NCI-H2107 (cell line): ENCODE measurements around the gene LBHD2.
A peak's percentile ranks its signal among the peaks of the same experiment; 100 is the strongest.

Source experiments
- DNase-seq: peaks from one replicate; lab custom pipeline; 2025; lab: John Stamatoyannopoulos, UW

Gene LBHD2

DNA sequence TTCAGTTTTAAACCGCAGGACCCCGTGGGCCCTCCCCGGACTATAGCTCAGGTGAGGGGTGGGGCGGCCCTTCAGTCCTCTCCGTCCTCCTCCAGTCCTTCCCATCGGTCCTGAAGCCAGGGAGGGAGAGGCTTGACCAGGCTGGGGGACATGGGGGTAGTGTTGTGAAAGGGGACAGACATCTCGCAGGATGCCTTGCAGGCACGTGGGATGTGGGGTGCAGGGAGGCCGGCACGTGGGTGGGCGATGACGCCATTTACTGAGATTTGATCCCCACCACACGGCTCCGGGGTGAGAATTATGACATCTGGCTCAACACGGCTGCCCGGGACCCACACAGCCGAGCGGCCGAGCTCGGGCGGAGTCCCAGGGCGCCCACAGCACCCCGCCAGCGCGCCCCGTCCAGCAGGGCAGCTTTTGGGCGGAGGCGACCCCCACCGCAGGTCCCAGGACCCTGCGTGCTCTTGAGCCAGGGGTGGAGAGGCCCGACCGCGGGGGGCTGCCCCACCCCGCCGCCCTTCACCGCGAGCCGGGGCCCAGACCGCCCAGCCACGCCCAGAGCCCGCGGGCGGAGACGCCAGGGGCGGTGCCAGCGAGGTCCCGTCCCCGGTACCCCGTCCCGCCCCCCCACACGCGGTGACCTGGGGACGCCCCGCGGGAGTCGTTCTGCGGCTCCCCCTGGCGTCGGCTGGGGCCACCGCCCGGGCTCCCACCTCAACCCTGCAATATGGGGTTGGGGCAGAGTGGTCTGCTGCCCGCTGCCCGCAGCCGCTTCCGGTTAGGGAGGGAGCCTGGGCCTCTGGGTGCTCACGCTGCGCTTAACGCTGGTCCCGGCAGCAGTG, 7.3 kb downstream of the LBHD2 start:
- peak; percentile 49 for DNase-seq

DNA sequence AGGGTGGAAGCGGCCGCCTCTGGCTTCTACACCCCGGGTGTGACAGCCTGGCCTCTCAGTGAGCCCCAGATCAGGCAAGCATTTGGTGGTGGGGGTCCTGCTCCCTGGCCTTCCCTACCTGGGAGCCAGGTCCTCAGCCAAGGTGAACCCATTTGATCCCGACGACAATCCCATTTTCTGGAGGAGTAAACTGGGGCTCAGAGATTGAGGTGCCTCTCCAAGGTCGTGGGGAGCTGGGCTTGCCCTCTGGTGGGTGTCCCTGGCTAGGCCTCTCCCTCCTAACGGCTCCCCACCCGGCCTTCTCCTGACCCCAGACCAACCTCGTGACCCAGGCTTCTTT, 7.8 kb downstream of the LBHD2 start:
- DNase-seq: no peak

DNA sequence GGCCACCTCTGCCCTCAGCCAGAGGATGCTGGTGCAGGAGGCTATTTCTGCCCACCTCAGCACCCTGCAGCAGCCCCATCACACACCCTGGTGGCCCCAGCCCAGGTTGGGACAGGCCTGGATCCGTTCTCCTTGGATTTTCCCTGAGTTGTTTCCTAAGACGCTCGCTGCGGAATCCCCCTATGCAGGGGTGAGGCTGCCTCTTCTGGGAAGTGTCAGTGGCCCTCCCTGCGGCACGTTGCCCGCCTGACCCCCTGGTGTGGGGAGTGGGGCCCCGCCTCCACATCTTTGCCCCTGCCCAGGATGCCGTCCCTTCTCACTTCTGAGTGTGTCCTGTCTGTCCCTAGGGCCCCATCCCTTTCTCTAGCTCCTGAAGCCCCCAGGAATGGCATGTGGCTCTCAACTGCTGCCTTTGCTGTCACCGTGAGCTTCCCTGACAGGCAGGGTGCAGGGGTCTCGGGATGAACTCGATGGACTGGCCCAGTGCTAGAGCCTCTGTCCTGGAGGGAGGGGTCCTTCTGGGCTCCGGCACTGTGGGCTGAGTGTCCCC, 9.9 kb downstream of the LBHD2 start:
- no peak for DNase-seq

DNA sequence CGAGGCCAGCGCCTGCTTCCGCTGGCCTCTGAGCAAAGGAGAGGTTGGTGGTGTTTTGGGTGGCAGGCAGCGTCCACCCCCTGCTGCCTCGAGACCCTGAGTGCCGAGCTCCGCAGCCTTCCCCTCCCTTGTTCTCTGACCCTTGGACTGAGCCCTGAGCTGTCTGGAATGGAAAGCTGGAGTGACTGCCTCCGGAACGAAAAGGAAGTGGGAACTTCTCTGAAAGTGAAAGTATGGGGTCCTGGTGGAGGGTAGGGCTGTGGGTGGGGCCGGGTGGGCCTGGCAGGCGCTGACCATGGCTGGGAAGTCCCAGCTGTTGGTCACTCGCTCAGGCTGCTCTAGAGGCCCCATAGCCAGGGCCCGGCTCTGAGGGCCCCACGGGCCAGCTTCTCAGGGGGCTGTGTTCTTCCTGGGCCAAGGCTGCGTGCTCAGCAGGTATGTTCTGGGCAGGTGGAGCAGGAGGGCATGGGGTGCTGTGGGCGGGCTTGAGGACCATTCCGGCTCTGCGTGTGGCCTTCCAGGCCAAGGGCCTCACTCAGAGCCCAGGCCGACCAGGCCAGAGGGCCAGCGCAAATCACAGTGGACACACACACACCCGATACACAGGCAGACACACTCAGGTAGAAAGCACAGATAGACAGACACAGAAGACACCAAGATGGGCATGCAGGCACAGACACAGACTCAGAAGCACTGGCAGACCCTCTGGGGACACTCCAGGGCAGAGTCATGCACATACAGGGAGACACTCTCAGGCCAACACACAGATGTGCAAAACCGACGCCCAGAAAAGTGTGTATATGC, 10.6 kb downstream of the LBHD2 start, which contains the start of gene EXOC3L4:
TSS of gene EXOC3L4 (plus strand) at position 320 of the 804 bp plus-strand sequence. CDS start 5,495 bp downstream, outside the sequence.
- no peak for DNase-seq

DNA sequence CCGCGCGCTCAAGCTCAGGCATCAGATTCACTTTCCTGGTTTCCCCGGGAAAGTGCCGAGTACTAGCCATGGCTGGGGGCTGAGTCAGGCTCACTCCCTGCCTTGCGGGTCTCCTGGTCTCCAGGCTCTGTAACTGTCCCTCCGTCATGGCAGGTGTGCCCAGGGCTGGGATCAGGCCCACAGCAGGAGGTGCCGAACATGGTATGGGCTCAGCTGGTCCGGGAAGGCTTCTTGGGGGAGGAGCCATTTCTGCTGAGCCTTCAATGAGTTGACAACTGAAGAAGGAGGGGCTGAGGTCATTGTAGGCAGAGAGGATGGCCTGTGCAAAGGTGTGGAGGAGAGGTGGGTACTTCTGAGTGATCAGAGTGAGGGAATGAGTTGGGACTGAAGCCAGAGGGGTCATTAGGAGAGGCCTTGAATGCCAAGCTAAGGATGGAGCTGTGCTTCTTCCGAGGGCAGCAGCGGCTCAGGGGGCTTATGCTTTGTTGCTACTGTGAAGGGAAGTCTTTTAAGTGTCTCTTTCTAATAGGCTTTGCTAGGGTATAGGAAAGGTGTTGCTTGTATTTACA, 11.3 kb downstream of the LBHD2 start:
- DNase-seq: no peak

DNA sequence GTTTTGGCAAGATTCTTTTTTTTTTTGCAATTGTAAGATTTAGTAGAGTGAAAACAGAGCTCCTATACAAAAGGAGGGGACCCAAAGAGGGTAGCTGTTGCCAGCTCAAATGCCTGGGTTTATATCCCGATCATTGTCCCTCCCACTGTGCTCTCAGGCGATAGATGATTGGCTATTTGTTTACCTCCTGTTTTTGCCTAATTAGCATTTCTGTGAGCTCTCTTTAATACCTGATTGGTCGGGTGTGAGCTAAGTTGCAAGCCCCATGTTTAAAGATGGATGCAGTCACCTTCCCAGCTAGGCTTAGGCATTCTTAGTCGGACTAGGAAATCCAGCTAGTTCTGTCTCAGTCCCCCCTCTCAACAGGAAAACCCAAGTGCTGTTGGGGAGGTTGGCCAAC, 12.4 kb downstream of the LBHD2 start:
- no peak for DNase-seq

DNA sequence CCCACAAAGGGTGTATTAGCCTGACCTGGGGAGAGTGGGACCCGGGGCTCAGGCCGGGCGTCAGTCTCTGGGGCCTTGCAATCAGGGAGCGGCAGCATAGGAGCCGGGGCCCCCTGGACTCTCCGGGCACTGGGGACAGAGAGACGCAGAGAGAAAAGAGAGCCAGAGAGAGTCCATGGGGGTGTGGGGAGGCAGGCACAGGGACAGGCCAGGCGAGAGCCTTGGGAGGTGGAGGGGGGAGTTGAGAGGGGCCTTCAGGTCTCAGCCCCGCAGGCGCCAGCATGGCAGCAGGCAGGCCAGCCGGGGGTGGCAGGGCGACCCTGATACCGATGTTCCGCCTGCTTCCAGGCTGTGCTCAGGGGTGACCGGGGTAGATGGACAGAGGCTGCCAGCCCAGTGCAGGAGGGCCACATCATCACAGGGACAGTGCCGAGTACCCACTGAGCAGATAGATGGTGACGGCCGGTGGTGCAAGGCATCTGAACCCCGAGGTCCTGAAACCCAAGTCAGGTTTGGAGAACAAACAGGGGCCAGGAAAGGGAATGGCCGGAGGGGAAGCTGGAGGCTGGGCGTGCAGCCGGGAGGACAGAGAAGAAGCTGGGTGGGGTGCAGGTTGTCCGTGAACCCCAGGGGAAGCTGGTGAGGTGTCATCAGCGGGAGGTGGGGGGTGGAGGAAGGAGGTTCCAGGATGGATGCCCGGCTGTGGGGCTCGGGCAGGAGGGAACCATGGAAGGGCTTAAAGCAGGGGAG, 13.4 kb downstream of the LBHD2 start:
- no peak for DNase-seq

DNA sequence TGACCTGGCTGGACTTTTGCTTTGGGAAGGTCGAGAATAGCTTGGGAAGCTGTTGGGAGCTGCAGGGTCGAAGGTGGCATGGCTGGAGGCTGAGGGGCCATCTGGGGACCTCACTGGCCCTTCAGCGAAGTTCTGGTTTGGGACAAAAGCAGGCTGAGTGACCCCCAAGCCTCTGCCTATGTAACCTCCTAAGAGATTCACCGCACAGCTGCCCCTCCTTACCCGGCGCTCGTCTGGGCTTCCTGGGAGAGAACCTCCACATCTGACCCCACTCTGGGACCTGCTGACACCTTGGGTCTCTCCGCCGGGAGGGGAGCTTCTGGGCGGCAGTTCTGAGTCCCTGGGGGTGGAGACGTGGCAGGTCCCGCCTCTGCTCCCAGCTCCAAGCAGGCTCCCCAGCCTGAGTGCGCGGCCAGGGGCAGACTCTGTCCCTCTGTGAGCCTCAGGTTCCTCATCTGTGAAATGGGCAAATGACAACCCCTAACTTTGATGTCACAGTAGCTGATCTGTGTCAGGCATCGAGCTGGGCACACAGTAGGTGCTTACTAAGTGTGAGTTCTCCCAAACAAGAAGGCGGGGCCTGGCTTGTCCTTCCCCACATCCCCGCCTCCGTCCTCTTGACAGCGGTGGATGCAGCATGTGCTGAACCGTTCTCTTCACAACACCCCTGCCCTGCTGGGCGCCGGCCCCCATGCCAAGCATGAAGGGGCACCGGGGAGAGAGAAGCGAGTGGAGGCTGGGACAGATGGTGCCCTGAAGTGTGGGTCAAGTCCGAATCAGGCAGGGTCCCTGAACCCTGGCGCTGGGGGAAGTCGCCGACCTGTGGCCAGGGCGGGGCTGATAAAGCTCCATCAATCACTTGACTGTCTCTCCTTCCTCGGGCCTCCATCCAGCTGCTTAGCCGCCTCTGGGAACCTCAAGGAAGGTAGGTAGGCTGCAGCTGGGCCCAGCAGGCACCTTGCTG, 14.3 kb downstream of the LBHD2 start:
- DNase-seq: no peak

DNA sequence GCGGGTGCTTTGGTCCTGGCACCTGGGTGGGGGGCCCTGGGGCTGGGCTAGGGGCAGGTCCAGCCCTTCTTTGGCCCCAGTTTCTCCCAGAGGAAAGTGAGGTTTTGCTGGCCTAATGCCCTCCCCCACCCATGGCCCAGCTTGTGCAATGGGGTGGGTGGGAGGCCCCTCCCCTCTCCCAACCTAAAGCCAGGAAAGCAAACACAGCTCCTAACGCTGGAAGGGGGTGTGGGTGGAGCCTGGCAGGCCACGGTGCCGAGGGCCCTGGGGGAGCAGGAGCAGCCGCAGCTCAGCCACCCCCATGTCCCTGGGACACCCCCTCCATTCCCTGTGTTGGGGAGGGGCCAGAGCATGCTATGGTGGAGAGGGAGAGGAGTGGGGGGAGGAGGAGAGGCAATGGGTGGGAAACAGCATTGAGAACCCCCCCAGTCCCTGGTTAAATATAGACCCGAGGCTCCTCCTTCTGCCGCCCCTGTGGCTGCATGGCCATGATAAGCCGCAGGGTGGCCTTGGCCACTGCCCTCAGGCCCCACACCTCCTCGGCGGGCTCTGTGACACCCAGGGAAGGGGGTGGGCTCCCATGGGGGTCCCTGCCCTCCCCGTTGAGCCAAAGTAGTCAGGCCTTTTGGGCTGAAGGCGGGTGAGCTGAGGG, 15.2 kb downstream of the LBHD2 start:
- DNase-seq: no peak

DNA sequence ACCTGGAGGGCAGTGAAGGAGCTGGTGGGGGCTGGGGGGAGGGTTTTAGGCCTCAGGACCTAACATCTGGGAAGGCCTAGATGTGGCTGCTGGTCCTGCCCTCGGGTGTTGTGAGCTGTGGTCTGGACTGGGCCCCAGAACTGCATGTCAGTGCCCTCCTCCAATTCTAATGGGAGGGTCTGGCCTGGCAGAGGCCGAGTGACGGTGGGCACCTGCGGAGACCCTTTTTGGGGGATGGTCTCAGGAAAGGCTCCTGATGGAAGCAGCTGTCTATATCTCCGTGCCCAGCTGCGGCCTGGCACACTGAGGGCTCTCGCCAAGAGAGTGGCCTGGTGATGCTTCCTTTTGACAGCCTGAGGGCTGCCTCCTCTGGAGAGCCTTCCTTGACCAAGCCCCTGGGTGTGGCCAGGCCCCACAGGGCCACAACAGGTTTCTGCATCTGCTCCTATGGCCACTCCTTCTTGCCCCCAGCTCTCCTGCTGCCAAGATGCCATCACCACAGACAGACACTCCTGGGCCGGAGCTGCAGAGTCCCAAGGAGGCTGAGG, 15.8 kb downstream of the LBHD2 start:
- no peak for DNase-seq

DNA sequence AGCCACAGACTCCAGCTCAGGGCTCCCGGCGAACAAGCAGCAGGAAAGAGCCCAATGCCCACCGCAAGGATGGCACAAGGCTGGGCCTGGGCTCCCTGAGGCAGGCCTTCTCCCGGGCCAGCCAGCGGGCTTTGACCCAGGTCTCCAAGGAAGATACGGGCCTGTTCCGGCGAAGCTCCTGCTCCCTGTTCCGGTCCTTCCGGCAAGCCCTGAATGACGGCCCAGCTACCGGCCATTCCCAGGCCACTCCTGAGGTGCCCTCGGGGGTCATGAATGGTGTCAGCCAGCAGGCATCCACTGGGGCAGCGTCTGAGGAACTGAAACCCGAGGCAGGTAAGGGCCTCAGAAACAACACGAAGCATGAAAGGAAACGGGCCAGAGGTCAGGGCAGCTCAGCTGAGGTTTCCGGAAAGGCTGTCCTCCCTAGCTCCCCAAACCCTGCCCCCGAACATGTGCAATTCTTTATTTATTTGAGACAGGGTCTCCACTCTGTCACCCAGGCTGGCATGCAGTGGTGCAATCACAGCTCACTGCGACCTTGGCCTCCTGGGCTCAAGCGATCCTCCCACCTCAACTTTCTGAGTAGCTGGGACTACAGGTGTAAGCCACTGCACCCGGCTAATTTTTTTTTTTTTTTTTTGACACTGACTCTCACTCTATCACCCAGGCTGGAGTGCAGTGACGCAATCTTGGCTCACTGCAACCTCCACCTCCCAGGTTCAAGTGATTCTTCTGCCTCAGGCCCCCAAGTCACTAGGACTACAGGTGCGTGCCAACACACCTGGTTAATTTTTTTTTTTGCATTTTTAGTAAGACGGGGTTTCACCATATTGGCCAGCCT, 16.5 kb downstream of the LBHD2 start:
- no peak for DNase-seq

DNA sequence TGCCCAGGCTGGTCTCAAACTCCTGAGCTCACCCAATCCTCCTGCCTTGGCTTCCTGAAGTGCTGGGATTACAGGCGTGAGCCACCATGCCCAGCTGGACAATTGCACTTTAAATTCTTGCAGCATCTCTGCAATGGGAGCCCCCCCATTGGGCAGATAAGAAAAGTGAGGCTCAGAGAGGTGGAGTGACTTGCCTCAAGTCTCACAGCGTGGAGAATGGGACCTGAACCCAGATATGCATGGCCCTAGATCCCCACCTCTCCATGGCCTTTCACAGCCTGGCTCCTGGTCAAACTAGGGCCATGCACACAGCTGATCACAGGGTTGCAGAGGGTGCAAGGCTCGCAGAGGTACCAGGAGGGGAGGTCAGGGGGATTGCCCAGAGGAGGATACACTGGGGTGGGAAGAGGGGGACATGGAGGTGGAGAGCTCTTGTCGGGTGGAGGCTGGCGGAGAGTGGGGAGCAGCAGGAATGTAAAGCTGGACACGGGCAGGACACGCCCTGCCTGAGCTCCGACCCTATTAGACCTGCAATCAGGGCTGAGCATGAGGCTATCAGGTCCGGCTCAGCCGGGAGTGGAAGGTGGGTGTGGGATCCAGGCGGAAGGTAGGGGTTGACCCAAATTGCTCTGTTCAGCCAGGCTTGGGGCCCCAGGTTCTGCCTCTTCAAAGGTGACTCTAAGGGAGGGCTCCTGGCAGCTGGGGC, 17.4 kb downstream of the LBHD2 start:
- DNase-seq: no peak

DNA sequence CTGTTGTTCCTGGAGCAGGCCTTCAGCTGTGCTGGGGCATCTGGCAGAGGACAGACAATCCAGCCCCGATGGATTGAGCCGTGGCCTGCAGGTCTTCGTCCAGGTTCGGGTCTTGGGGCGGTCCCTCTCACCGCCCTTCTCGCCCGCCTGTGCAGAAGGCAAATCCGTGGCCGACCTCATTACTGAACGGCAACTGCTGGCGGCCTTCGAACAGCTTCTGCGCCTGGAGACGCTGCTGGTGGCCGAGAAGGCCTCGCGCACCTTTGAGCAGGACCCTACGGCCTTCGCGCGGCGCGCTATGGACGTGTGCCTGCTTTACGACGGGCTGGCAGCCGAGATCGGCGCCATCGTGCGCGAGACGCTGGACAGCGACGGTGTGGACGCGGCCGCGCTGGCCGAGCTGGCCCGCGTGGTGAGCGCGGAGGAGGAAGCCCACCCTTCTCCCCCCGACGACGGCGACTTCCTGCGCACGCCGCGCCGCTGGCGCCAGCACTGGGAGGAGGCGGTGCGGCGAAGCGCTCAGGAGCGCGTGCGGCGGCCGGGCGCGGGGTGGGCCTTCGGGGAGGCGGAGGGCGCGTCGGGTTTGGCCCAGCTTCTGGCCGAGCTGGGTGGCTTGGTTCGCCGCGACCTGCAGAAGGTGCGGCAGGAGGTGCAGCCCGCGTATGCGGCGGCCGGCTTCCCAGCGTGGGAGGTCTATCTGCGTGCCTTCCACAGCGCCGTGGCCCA, 18.1 kb downstream of the LBHD2 start:
- DNase-seq: no peak

DNA sequence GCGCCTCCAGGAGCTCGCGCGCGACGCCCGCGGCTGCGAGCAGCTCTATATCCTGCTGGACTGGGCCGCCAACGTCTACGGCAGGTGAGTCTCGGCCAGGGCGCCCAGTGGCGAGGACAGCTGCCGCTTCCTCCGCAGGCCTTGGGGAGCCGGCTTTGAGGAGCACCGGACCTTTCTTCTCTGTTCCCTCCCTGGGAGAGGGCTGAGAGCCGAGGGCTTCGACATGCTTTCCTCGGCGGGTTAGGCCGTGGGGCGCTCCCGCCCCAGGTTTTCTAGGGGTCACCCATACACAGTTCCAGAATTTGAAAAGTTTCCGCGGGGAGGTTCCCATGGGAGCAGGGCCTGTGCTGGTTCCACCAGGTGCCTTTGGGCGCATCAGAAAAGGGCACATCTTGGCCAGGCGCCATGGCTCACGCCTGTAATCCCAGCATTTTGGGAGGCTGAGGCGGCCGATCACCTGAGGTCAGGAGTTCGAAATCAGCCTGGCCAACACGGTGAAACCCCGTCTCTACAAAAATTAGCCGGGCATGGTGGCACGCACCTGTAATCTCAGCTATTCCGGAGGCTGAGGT, 18.8 kb downstream of the LBHD2 start:
- no peak for DNase-seq

DNA sequence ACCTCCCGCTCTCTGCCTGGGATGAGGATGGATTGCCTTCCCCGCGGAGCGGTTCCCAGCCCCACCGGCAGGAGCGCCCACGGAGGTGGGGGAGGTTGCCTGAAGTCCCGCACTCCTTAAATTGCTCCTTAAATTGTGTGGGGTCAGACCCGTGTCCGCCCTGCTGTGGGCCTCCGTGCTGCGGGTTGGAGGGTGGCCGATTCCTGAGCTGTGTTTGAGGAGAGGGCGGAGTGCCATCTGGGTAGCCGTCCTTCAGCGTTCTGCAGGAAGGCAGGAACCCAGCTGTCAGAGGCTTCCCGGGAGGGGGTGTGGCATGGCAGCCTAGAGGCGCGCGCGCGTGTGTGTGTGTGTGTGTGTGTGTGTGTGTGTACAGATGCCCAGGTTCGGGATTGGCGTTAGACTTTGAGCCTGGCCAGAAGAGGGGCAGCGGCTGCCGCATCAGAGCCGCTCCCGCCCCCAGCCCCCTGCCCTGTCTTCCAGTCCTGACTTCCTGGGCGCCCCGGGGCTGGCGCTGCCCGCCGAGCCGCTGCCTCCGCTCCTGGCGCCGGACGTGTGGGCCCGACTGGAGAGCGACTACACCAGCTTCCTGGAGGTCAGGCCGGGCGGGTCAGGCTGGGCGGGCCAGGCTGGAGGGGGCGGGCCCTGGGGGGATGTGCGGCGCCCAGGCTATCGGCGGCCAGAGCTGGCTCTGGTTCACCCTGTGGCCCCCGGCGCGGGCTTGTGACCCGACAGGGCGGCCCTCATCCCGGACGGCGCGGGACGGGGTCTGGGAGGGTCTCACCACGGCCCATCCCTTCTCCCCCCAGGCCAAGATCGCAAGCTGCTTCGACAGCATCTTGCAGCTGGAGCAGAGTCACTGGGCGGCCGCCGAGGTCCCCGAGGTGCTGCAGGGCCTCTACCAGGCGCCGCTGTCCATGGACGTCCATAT, 19.7 kb downstream of the LBHD2 start:
- peak; percentile 69 for DNase-seq

DNA sequence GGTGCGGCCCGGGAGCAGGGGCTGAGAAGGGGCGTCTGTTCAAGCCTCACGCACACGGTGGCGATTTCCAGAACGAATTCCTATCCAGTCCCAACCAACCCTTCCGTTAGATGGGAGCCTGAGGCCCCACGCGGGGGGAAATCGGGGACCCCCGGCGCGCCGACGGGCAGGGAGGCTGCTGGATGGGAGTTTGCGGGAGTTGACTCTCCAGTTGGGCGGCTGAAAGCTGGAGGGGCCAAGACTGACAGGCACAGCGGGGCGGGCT, 20.3 kb downstream of the LBHD2 start:
- DNase-seq: no peak
